ENCODE data around the gene SLC10A1.

Gene SLC10A1

DNA sequence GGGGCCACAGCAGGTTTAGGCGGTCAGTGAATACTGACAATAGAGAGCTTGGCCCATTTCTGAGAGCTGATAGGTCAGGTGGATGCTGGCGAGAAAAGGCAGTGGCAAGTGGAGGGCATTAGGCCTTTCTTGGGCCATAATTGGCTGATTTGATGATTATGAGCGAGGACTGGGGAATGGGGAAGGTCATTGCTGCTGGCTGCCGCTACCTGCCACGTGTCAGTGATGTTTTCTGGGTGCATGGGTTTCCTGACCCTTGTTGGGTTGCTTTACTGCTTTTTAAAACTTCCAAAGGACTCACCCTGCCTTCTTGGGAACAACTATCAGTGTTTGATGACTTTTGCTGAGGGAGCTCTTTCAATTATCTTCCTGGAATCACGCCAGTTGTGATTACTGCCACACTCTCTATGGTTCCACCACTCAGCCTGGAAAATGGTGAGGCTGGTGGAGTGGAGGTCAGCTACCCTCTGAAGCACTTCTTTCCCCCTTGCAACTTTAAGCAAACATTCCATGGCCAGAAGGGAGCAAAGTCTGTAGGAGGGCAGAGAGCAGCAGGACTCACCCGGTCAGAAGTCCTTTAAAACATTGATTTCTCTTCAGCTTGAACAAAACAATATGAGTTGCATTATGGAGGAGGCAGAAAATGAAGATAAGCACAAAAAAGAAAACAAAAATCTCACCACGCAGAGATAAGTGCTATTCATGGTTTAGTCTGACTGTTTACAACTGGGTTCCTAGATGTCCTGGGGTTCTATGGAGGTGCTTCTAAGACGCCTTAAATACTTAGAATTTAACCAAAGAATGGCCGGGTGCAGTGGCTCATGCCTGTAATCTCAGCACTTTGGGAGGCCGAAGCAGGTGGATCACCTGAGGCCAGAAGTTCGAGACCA, 12.1 kb upstream of the SLC10A1 start:
- DNase-seq (ENCODE audit: low read depth): no peak

- no peak for DNase-seq (ENCODE audit: low read depth)
These were observed 10.2 kb upstream of the SLC10A1 start for GRCh38 chr14:69807192-69807591.

GRCh38 chr14:69804902-69805301, 7.9 kb upstream of the SLC10A1 start:
- no peak for DNase-seq (ENCODE audit: low read depth)

- DNase-seq (ENCODE audit: low read depth): peak; percentile 13
These were observed 6.7 kb upstream of the SLC10A1 start for GRCh38 chr14:69803753-69804152.

DNA sequence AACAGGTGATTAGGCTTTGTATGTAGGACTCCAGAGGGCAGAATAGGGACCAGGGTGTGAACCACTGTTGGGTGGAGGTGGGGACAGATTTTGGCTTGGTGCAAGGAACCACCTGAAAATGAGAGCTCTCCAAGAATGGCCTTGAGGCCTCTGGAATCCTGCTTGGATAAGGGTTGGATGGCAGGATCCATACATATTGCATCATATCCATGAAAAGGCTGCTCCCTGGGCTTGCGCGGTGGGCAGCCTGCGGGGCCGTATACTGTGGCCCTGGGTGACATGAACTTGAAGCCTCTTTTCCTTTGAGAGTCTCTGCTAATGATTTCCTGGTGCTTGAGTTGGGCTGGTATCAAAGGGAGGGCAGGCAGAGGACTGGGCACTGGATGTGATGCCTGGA, 1.3 kb upstream of the SLC10A1 start:
- no peak for DNase-seq (ENCODE audit: low read depth)

DNA sequence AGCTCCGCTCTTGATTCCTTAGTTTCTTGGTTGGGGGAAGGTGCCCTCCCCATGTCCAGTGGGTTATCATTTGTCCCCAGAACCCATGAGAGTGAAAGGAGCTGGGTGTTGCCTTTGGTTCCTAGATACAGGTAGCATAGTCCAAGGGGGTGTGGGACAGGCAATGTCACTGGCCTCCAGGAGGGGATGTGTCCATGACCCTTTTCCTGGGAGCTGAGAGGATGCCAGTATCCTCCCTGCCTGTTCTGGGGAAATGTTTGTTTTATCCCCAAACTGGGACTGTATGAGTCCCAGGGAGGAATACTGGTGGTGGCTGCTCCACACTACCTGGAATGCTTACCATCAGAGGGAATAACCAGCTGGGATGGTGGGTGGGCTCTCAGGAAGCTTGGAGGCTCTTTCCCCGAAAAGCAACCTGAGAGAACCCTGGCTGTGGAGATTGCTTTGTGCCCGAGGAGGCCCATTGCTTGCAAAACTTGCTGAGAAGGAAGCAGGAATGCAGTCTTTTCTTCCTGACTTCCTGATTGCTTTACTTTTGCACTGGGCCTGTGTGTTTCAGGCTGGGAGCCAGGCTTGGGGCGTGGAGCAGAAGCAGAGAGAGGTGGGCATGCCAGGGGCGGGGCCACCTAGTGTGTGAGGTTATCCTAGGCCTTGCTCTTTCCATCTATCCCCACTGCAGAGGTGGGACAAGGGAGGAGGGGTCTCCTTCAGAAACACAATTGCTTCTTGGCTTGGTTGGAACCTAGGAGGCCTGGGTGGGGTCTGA, 715 bp upstream of the SLC10A1 start:
- no peak for DNase-seq (ENCODE audit: low read depth)

- DNase-seq (ENCODE audit: low read depth): no peak
These were observed 1.4 kb downstream of the SLC10A1 start for GRCh38 chr14:69795691-69796090.

GRCh38 chr14:69794791-69795190, 2.2 kb downstream of the SLC10A1 start:
- DNase-seq (ENCODE audit: low read depth): no peak

- no peak for DNase-seq (ENCODE audit: low read depth)
These were observed 4.1 kb downstream of the SLC10A1 start for GRCh38 chr14:69792887-69793421.

DNA sequence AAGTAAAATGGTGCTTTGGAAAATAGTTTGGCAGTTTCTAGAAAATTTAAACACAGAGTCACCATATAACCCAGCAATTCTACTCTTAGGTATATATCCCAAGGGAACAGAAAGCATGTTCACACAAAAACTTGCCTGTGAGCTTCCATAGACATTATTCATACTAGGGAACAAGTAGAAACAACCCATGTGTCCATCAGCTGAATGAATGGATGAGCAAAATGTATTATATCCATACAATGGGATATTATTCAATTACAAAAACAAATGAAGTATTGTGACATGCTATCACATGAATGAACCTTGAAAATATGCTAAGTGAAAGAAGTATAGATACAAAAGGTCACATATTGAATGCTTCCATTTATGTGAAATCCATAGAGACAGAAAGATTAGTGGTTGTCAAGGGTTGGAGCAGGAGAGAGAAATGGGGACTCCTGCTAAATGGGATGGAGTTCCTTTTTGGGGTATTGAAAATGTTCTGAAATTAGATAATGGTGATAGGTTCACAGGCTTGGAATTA, 7.9 kb downstream of the SLC10A1 start:
- no peak for DNase-seq (ENCODE audit: low read depth)

DNA sequence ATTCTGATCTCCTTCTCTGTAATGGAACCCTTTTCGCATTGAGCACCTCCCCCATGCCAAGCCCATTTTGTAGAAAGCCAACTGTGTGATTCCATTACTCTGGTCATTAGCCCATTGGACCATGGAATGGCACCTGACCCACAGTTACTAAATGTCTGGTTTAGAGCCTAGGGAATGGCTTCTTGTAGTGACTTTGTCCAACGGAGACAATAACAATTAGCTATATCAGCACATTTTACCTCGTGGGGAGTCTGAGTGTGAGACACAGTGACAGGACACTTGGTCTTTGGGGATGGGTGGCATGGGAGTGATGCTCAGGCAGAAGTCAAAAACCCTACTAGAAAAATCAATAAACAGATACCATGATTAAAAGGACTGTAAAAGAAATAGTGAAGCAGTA, 10.4 kb downstream of the SLC10A1 start:
- no peak for DNase-seq (ENCODE audit: low read depth)

DNA sequence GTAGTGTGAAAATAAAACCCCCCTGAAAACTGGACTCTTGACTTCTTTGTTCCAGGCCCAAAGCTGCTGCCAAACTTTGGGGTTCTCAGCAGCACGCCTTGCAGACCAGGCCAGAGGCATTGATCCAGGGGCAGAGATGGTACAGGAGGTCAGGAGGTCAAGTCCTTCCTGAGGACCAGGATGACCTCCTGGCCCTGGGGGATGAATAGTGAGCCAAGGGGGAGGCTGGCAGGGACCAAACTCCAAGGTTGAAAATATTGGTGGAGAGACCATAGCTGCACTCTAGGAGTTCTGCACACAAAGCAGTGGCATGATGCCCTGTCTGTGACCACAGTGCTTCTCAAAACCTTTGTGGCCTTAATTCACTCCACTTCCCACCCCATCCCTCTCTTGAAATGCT, 12.1 kb downstream of the SLC10A1 start:
- no peak for DNase-seq (ENCODE audit: low read depth)

GRCh38 chr14:69780952-69781351, 16.1 kb downstream of the SLC10A1 start:
- no peak for DNase-seq (ENCODE audit: low read depth)

DNA sequence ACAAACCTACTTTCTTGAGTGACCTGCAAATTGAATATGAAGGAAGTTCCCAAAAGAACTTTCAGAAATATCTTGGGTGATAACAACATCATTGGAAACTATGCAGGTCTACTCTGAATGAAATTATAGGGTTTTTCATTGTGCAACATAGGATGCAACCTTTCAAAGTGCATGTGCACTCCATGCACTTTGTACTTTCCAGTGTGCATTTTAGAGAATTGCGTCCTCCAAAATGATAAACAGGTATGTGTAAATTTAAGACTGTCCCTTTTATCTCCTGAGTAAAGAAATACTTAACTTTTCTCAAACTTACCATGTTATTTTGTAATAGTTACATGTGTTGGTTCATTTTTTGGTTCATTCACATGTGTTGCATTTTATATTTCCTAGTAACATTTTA, 16.9 kb downstream of the SLC10A1 start:
- no peak for DNase-seq (ENCODE audit: low read depth)

DNA sequence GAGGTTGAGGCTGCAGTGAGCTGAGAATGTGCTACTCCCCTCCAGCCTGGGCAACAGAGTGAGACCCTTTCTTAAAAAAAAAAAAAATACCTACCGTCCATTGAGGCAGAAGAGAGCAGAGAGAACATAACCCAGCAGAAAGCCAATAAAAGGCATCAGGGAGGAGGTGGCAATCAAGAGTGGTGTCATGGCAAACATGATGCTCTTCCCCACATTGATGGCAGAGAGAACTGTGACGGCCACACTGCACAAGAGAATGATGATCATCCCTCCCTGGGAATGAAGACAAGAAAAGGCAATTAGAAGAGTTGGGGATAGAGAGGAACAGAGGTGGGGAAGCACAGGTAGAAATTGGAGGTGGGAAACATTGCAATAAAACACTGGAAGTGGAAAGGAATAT, 18.0 kb downstream of the SLC10A1 start:
- no peak for DNase-seq (ENCODE audit: low read depth)

DNA sequence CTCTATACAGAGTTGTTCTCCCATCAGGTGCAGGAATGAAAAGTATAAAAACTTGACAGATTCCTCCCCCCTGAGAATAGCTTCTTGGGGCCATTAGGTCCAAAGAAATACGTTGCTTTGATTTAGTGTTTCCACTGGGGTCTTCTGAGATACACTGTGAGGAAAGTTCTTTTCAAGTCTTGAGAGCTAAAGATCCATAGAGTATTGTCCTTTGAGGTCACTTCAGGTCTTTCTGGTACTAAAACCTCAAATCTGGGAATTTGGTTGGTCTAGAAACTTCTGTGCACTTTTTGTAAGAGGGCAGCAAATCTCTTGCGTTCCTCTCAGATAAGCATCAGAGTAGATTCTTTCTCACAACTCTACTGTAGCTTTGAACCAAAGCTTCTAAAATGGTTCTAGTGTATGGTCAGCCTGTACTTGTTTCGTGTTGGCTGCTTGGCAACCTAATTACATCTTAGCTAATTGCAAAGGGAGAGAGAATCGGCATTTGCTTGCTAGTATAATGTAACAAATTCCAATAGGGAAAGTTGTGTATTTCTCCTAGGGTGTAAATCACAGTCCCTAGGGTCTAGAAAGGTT, 20.1 kb downstream of the SLC10A1 start:
- DNase-seq (ENCODE audit: low read depth): no peak

DNA sequence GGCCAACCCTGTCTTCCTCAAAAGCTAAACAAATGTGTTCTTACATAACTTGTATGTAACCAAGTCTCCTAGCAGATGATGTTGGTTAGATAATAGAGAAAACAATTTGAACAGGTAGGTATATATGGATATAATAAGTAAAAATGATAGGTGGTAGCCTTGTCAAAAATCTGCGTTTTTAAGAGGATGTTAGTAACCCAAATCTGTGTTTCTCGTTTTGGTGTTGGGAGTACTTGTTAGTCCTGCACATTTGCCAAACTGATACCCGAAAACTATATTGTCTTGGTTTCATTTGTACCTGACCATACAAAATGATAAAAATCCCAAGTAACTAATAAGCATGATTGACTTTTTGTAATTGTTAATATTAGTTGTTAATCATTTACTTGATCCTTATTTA, 22.0 kb downstream of the SLC10A1 start:
- DNase-seq (ENCODE audit: low read depth): no peak

DNA sequence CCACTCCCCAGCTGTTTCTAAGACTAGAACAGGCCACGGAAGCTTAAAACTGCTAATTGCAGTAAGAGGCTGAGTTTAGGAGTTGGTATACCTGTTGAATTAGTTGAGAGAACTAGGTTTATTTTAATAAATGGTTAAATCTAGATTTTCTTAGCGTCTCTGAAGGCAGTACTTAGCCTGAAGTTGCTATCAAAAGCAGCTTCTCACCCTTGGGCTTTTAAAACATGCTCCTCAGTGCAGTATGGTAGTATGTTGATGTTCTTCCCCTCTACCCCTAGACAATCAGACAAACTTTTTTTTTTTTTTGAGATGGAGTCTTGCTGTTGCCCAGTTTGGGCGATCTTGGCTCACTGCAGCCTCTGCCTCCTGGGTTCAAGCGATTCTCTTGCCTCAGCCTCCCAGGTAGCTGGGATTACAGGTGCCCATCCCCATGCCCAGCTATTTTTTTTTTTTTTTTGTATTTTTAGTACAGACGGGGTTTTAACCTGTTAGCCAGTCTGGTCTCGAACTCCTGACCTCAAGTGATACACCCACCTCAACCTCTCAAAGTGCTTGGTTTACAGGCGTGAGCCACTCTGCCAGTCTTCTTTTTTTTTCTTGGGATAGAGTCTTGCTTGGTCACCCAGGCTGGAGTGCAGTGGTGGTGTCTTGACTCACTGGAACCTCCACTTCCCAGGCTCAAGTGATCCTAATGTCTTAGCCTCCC, 23.3 kb downstream of the SLC10A1 start:
- DNase-seq (ENCODE audit: low read depth): no peak

- DNase-seq (ENCODE audit: low read depth): no peak
These were observed 24.7 kb downstream of the SLC10A1 start for GRCh38 chr14:69772082-69773017.

DNA sequence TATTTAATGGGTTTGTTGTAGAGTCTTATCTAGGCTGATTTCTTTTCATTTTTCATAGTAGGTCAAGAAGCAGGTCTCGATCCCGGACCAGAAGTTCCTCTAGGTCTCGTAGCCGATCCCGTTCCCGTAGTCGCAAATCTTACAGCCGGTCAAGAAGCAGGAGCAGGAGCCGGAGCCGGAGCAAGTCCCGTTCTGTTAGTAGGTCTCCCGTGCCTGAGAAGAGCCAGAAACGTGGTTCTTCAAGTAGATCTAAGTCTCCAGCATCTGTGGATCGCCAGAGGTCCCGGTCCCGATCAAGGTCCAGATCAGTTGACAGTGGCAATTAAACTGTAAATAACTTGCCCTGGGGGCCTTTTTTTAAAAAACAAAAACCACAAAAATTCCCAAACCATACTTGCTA, 25.9 kb downstream of the SLC10A1 start:
- no peak for DNase-seq (ENCODE audit: low read depth)

DNA sequence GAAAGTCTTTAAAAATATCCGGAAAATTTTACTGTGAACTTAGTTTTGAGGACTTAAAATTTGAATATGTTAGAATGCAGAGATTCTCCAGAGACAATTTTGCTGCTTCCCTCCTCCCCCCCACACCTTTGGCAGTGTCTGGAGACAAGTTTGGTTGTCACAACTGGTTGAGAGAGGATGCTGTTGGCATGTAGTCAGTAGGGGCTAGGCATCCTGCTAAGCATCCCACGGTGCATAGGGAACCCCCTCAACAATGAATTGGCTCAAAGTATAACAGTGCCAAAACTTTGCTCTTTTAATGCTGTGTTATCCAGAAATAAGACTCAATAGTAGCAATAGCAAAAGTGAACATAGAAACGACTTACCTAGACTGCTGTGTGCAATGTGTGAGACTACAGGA, 26.5 kb downstream of the SLC10A1 start:
- no peak for DNase-seq (ENCODE audit: low read depth)

All from ELR (cell line).